Fibroblast of gingiva (primary cell): ENCODE measurements around the gene SPATA25.
A peak's percentile ranks its signal among the peaks of the same experiment; 100 is the strongest.
"Not testable (repeated sequence)": the region's sequence is repeated elsewhere in the genome, so short reads cannot be mapped to it uniquely, and the experiment has no call there.

ENCODE experiments used
- DNase-seq: peaks from one replicate; pipeline ENCODE4 v3.0.0-alpha.2; 2011; ENCODE audit warnings: low read depth

The SPATA25 gene

GRCh38 chr20:45913116-45913515 lies 25.7 kb upstream of the SPATA25 start:
- DNase-seq: no peak

- no peak for DNase-seq
Observed at GRCh38 chr20:45912344-45912682, 24.9 kb upstream of the SPATA25 start.

- peak; percentile 45 for DNase-seq
Observed at GRCh38 chr20:45911486-45912343, 24.3 kb upstream of the SPATA25 start, which contains the start of gene PLTP. PLTP (minus strand) TSS chr20:45912155; CDS start chr20:45911452, 703 bp downstream.

- DNase-seq: peak; percentile 100
Observed at GRCh38 chr20:45910670-45911485, 23.5 kb upstream of the SPATA25 start.

GRCh38 chr20:45909817-45910669 lies 22.6 kb upstream of the SPATA25 start:
- no peak for DNase-seq

- no peak for DNase-seq
Observed at GRCh38 chr20:45909336-45909808, 21.9 kb upstream of the SPATA25 start.

GRCh38 chr20:45908084-45908483 lies 20.7 kb upstream of the SPATA25 start:
- DNase-seq: no peak

GRCh38 chr20:45907219-45907948 lies 20.0 kb upstream of the SPATA25 start:
- no peak for DNase-seq

- DNase-seq: peak; percentile 37
Observed at GRCh38 chr20:45905505-45906079, 18.2 kb upstream of the SPATA25 start.

- no peak for DNase-seq
Observed at GRCh38 chr20:45904583-45905504, 17.4 kb upstream of the SPATA25 start.

- no peak for DNase-seq
Observed at GRCh38 chr20:45902199-45902701, 14.8 kb upstream of the SPATA25 start.

GRCh38 chr20:45901332-45901731 lies 13.9 kb upstream of the SPATA25 start:
- not testable (repeated sequence) for DNase-seq

GRCh38 chr20:45899046-45899835 lies 11.8 kb upstream of the SPATA25 start:
- DNase-seq: no peak

GRCh38 chr20:45898285-45898684 lies 10.9 kb upstream of the SPATA25 start:
- DNase-seq: no peak

- DNase-seq: no peak
Observed at GRCh38 chr20:45897692-45898091, 10.3 kb upstream of the SPATA25 start.

- no peak for DNase-seq
Observed at GRCh38 chr20:45897289-45897688, 9.9 kb upstream of the SPATA25 start.

GRCh38 chr20:45896641-45897161 lies 9.3 kb upstream of the SPATA25 start:
- DNase-seq: no peak

GRCh38 chr20:45894797-45895196 lies 7.4 kb upstream of the SPATA25 start:
- DNase-seq: no peak

- no peak for DNase-seq
Observed at GRCh38 chr20:45893831-45894230, 6.4 kb upstream of the SPATA25 start.
